ENCODE measurements around the gene AP4B1.
A peak's percentile ranks its signal among the peaks of the same experiment; 100 is the strongest.
"Not testable (repeated sequence)": the region's sequence is repeated elsewhere in the genome, so short reads cannot be mapped to it uniquely, and the experiment has no call there.

The AP4B1 gene

GRCh38 chr1:113904674-113905434, at the start of gene AP4B1, which contains the start of gene DCLRE1B:
Gene AP4B1 (minus strand): TSS chr1:113904799. CDS start chr1:113904717, 82 bp downstream.
Gene DCLRE1B (plus strand): TSS chr1:113905326. CDS start chr1:113905587, 261 bp downstream.
- H3K27ac ChIP-seq: peak within 1 kb of the TSS; percentile 86
- TF ChIP-seq EZH2 (IDR thresholded peaks at IDR 0.05) (no peak), FOXP2 (optimal IDR thresholded peaks at IDR 0.05; ENCODE audit: control extremely low read depth, extremely low read length, insufficient read depth) (peak; percentile 62), POLR2AphosphoS5 (IDR thresholded peaks at IDR 0.05; ENCODE audit: borderline replicate concordance, low read depth, low read length) (peak; percentile 72)
- peak within 1 kb of the TSS; percentile 92 for H3K9ac ChIP-seq (ENCODE audit: insufficient read length)
- H3K4me3 ChIP-seq: peak within 1 kb of the TSS; percentile 82
- no peaks in the 10 kb centered on the region for H3K9me3 ChIP-seq (ENCODE audit: low read depth, low read length)
- peaks cover 66% of the 10 kb centered on the region for H3K36me3 ChIP-seq (ENCODE audit: insufficient read depth, low read length)
- DNase-seq (ENCODE audit: low read depth, low spot score): peak; percentile 97

- Histone ChIP-seq H3K36me3 (ENCODE audit: insufficient read depth, low read length) (peaks cover 58% of the 10 kb centered on the region), H3K4me3 (no peak overlapping the region), H3K9ac (ENCODE audit: insufficient read length) (no peak overlapping the region), H3K27ac (no peak overlapping the region), H3K9me3 (ENCODE audit: low read depth, low read length) (no peaks in the 10 kb centered on the region)
- no peak for TF ChIP-seq POLR2AphosphoS5 (IDR thresholded peaks at IDR 0.05; ENCODE audit: borderline replicate concordance, low read depth, low read length)
- no peak for TF ChIP-seq EZH2 (IDR thresholded peaks at IDR 0.05)
- TF ChIP-seq FOXP2 (optimal IDR thresholded peaks at IDR 0.05; ENCODE audit: control extremely low read depth, extremely low read length, insufficient read depth): no peak
- no peak for DNase-seq (ENCODE audit: low read depth, low spot score)
These were observed 47.1 kb upstream of the AP4B1 start for GRCh38 chr1:113951719-113952118.

- DNase-seq (ENCODE audit: low read depth, low spot score): no peak
- H3K9me3 ChIP-seq (ENCODE audit: low read depth, low read length): no peaks in the 10 kb centered on the region
- H3K4me3 ChIP-seq: no peak overlapping the region
- TF ChIP-seq FOXP2 (optimal IDR thresholded peaks at IDR 0.05; ENCODE audit: control extremely low read depth, extremely low read length, insufficient read depth): no peak
- no peak for TF ChIP-seq POLR2AphosphoS5 (IDR thresholded peaks at IDR 0.05; ENCODE audit: borderline replicate concordance, low read depth, low read length)
- TF ChIP-seq EZH2 (IDR thresholded peaks at IDR 0.05): no peak
- 0 out of 2 replicates have a peak overlapping the region, but pooled peaks have one; percentile 56 for H3K27ac ChIP-seq
- no peak overlapping the region for H3K9ac ChIP-seq (ENCODE audit: insufficient read length)
- peaks cover 54% of the 10 kb centered on the region for H3K36me3 ChIP-seq (ENCODE audit: insufficient read depth, low read length)
These were observed 46.3 kb upstream of the AP4B1 start for GRCh38 chr1:113950908-113951307.

- Histone ChIP-seq H3K9me3 (ENCODE audit: low read depth, low read length) (peaks cover 11% of the 10 kb centered on the region; the same call in 1 of the 2 replicates), H3K9ac (ENCODE audit: insufficient read length) (no peak overlapping the region), H3K27ac (peak overlapping the region; percentile 71), H3K36me3 (ENCODE audit: insufficient read depth, low read length) (peaks cover 53% of the 10 kb centered on the region), H3K4me3 (0 out of 2 replicates have a peak overlapping the region, but pooled peaks have one; percentile 7)
- no peak for DNase-seq (ENCODE audit: low read depth, low spot score)
- peak; percentile 21; the same call in 1 of the 2 replicates for TF ChIP-seq POLR2AphosphoS5 (IDR thresholded peaks at IDR 0.05; ENCODE audit: borderline replicate concordance, low read depth, low read length)
- no peak for TF ChIP-seq EZH2 (IDR thresholded peaks at IDR 0.05)
These were observed 44.4 kb upstream of the AP4B1 start for GRCh38 chr1:113949007-113949406.

GRCh38 chr1:113948151-113948550, 43.6 kb upstream of the AP4B1 start:
- H3K4me3 ChIP-seq; H3K9ac ChIP-seq (ENCODE audit: insufficient read length); DNase-seq (ENCODE audit: low read depth, low spot score): not testable (repeated sequence)
- Histone ChIP-seq H3K36me3 (ENCODE audit: insufficient read depth, low read length) (peaks cover 56% of the 10 kb centered on the region), H3K27ac (peak overlapping the region; percentile 87), H3K9me3 (ENCODE audit: low read depth, low read length) (peaks cover 11% of the 10 kb centered on the region; the same call in 1 of the 2 replicates)

- TF ChIP-seq EZH2 (IDR thresholded peaks at IDR 0.05) (no peak), POLR2AphosphoS5 (IDR thresholded peaks at IDR 0.05; ENCODE audit: borderline replicate concordance, low read depth, low read length) (no peak), FOXP2 (optimal IDR thresholded peaks at IDR 0.05; ENCODE audit: control extremely low read depth, extremely low read length, insufficient read depth) (no peak)
- DNase-seq (ENCODE audit: low read depth, low spot score): no peak
- peaks cover 60% of the 10 kb centered on the region for H3K36me3 ChIP-seq (ENCODE audit: insufficient read depth, low read length)
- H3K9me3 ChIP-seq (ENCODE audit: low read depth, low read length): peaks cover 11% of the 10 kb centered on the region; the same call in 1 of the 2 replicates
- H3K4me3 ChIP-seq: peak overlapping the region; percentile 41
- peak overlapping the region; percentile 87 for H3K27ac ChIP-seq
- peak overlapping the region; percentile 49 for H3K9ac ChIP-seq (ENCODE audit: insufficient read length)
These were observed 42.9 kb upstream of the AP4B1 start for GRCh38 chr1:113947388-113948107.

GRCh38 chr1:113946678-113947387, 42.2 kb upstream of the AP4B1 start:
- peaks cover 60% of the 10 kb centered on the region for H3K36me3 ChIP-seq (ENCODE audit: insufficient read depth, low read length)
- no peak for DNase-seq (ENCODE audit: low read depth, low spot score)
- peak overlapping the region; percentile 41 for H3K4me3 ChIP-seq
- peak overlapping the region; percentile 87 for H3K27ac ChIP-seq
- H3K9ac ChIP-seq (ENCODE audit: insufficient read length): peak overlapping the region; percentile 49
- peaks cover 11% of the 10 kb centered on the region; the same call in 1 of the 2 replicates for H3K9me3 ChIP-seq (ENCODE audit: low read depth, low read length)
- TF ChIP-seq FOXP2 (optimal IDR thresholded peaks at IDR 0.05; ENCODE audit: control extremely low read depth, extremely low read length, insufficient read depth) (no peak), EZH2 (IDR thresholded peaks at IDR 0.05) (no peak)

- Histone ChIP-seq H3K9ac (ENCODE audit: insufficient read length) (no peak overlapping the region), H3K27ac (peak overlapping the region; percentile 87), H3K4me3 (peak overlapping the region; percentile 41; the same call in 1 of the 2 replicates), H3K36me3 (ENCODE audit: insufficient read depth, low read length) (peaks cover 57% of the 10 kb centered on the region), H3K9me3 (ENCODE audit: low read depth, low read length) (peaks cover 11% of the 10 kb centered on the region; the same call in 1 of the 2 replicates)
- no peak for TF ChIP-seq POLR2AphosphoS5 (IDR thresholded peaks at IDR 0.05; ENCODE audit: borderline replicate concordance, low read depth, low read length)
- no peak for TF ChIP-seq EZH2 (IDR thresholded peaks at IDR 0.05)
- no peak for TF ChIP-seq FOXP2 (optimal IDR thresholded peaks at IDR 0.05; ENCODE audit: control extremely low read depth, extremely low read length, insufficient read depth)
- DNase-seq (ENCODE audit: low read depth, low spot score): no peak
These were observed 41.5 kb upstream of the AP4B1 start for GRCh38 chr1:113946112-113946511.
